Kidney capillary endothelial cell (primary cell): ENCODE measurements around the gene KCNAB2.

Source experiments
- DNase-seq: peaks from one replicate; pipeline ENCODE4 v3.0.0-alpha.2; 2018; ENCODE audit warnings: low spot score

Gene KCNAB2

DNA sequence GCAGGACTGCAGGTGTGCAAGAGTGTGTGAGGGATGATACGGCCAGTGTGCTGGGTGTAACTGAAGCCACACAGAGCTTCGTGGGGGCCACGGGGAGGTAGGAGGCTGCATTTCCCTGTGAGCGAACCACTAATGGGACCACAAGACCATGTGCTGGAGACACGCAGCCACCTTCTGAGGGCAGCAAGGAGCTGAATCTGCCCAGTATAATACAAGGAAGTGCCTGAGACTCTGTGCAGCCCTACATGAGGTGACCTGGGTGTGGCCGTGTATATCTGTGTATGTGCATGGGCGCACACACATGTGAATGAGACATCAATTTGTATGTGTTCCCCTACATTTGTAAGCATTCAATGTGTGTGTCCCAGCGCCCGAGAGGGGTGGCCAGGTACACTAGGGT lies 83.6 kb downstream of the KCNAB2 start:
- no peak for DNase-seq

DNA sequence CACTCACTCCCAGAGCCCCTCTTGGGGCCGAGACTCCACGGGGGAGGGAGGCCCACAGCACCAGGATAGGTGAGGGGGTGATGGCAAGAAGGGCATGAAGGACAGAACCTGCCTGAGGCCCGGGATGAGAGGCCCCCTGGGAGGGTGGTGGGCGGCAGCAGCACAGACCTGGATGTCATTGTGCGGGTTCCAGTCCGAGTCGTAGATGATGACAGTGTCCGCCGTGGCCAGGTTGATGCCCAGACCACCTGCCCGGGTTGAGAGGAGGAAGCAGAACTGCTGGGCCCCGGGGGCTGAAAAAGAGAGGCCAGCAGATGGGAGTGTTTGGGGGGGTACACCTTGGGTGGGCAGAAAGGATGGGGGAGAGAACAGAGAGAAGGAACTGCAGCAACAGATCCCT lies 84.3 kb downstream of the KCNAB2 start:
- DNase-seq: no peak

DNA sequence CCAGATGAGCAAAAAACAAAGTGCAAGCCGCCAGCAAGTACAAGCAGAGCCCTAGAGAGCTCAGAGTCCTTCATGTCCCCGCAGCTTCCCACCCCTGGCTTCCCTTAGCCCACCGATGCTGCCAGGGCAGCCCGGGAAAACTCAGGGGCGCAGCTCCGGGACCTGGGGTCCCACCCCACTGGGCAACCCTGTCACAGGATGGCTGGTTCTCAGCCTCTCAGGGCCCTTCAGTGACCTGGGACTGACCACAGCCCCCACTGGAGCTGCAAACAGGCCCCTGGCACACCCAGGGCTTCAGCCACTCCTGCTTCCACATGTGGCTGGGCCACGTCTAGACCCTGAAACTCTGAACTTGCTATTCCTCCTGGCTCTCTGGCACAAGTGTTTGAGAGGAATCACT lies 84.9 kb downstream of the KCNAB2 start:
- DNase-seq: no peak

DNA sequence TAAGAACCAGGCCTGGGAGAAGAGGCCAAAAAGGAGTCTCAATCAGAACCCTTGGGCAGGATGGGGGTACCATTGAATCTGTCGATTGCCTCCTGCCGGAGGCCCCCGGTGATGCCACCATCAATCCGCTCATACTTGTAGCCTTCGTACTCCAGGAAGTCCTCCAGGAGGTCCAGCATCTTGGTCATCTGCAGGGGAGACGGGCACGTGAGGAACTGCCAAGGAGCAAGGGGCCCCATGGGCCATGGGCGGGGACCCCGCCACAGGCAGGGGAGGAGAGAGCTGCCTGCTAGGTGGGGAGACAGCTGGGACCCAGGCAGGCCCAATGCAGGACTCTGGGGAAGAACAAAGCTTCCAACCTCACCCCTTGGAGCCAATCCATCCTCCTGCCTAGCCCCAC lies 85.9 kb downstream of the KCNAB2 start:
- no peak for DNase-seq

DNA sequence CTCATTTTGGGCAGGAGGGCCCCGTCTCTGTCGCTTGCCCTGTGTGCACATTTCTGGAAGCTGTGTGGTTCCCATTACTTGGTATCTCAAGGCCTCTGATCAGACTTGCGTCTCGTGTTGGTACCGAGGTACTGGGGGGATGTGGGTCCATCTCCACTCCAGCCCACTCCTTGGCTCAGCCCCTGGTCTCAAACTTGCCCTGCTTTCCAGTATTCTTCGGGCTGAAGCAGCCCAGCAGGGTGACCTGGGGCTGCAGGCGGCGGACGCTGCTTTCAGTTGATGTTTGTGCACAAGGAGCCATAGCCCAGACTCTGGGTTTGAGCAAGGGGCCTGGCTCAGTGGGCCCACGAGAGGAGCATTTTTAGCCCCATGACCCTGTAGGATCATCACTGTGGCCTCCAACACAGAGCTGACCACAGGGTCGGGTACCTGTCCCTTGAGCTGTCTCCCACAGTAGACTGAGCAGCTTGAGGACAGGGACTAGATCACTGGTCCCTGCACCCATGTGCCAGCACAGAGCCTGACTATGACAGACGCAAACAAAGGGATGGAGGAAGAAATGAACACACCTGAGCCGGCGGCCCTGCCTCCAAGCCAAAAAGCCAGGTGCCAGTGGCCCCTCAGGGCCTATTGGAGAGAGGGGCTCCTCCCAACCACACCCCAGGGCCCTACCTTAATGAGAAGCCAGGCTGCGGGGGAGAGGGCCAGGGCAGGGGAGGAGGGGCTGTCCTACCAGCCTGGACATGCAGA lies 87.6 kb downstream of the KCNAB2 start:
- DNase-seq: no peak

DNA sequence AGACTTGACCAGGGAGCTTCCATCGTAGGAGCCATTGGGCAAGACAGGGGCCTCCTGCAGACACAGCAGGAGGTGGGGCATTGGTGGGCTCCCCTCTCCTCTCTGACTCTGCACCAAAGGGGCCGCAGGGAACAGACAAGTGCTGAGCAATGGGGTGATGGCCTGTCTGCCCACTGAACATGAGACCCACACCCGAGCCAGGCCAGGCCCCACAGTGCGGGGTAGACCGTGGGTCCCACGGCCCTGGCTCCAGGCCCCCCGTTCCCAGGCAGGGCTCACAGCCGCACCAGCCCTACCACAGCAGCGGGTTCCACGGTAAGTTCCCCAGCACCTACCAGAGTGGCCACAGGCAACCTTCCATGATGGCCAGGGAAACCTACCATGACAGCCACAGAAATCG lies 88.5 kb downstream of the KCNAB2 start:
- DNase-seq: no peak

DNA sequence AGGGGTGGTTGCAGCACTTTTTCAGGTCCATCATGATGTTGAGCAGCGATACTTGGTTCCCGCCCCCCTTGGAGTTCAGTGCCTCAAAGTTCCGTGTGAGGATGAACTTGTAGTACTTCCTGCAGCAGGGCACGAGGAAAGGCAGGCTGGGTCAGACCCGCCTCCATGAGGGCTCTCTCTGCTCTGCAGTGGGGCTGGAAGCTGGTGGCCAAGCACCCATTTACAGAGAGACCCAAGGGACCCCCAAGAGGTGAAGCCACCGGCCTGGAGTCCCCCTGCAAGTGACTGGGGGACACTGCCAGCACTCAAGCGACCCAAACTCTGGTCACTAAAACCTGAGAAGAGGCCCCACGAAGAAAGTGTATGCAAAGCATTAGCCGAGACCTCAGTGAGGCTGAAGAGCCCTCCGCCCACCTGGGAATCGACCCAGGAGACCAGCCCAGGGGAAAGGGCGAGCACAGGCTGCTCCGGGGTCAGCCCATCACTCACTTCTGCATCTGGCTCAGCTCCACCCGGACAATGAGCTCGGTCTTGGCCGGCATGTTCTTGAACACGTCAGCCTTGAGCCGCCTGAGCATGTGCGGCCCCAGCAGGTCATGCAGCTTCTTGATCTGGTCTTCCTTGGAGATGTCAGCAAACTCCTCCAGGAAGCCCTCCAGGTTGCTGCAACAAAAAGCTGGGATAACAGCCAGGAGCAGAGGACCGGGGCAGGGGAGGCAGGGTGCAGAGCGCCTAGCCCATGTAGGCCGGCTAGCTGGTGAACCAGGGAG lies 89.2 kb downstream of the KCNAB2 start:
- no peak for DNase-seq

DNA sequence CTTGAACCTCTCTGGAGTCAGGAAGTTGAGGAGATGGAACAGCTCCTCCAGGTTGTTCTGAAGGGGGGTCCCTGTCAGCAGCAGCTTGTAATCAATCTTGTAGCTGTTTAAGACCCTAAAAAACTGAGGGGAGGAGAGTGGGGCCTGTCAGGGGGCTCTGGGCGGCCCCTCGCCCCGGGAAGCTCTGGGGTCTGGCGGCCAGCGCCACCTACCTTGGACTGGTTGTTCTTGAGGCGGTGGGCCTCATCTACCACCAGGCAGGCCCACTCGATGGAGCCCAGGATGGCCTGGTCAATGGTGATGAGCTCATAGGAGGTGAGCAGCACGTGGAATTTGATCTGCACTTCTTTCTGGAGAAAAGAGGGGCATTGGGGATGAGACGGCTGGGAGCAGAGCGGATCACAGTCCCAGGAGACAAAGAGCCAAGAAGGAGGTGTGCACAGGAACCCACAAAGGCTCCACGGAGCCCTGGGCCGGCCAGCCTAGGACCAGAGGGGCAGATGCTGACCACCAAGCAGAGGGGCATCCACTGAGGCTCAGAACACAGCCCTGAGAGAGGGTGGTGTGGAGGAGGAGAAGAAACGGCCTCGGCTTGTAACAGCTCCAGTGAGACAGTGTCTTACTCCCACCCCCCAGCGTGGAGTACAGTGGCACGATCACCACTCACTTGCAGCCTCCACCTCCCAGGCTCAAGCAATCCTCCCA lies 91.0 kb downstream of the KCNAB2 start:
- DNase-seq: no peak

DNA sequence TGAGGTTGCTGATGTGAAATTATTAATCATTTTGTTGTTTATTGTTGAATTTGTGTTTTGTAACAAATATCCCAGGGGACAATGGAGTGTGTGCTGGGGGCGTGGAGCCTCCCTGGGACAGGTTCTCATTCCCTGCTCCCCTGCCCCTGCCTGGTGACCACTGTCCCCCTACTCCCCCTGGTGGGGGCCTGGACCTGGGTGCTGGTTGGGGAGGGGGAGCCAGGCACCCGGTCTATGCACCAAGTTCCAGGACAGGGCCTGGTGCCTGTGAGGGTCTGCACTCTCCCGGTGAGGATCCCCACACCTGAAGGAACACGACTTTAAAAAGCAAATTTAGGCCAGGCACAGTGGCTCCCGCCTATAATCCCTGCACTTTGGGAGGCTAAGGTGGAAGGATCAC lies 92.1 kb downstream of the KCNAB2 start:
- DNase-seq: no peak

DNA sequence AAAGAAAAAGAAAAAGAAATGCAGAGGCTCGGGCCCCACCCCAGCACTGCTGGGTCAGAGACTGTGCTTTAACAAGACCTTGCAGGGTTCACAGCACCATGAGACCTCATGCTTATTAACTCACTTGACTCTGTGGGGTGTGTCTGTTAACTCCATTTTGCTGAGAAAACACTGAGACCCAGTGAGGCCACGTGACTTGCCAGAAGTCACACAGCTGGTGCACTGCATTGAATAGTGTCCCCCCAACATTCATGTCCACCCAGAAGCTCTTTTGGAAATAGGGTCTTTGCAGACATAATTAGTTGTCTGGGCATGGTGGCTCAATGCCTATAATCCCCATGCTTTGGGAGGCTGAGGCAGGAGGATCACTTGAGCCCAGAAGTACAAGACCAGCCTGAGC lies 94.7 kb downstream of the KCNAB2 start:
- DNase-seq: no peak

DNA sequence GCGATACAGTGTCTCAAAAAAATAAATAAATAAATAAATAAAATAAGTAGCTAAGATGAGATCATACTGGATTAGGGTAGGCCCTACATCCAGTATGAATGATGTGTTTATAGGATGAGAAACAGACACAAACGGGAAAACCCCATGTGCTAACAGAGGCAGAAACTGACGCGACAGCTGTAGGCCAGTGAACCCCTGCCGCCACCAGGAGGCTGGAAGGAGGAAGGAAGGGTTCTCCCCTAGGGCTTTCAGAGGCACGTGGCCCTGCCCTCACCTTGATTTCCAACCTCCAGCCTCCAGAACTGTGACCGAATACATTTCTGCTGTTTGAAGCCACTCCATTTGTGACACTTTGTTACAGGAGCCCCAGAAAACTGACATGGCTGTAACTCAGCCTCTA lies 95.9 kb downstream of the KCNAB2 start:
- DNase-seq: no peak

DNA sequence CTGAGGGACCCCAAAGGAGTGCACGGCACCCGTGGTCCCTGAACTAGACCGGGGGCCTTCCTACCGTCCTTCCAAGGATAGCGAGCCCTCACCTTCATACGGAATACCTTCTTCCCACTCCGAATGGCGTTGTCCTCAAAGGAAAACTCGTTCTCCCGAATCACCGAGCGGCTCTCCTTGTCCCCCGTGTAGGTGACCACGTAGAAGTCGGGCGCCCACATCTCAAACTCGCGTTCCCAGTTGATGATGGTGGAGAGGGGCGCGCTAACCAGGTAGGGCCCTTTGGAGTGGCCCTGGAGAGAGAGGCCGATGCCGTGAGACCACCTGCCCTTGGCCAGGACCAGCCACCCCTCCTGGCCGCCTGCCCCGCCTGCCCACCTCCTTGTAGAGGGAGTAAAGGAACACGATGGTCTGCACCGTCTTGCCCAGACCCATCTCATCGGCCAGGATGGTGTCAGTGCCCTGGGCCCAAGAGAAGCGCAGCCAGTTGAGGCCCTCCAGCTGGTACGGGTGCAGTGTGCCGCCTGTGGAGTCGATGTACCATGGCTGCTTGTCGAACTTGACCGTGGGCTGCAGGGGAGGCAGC lies 96.4 kb downstream of the KCNAB2 start:
- no peak for DNase-seq

DNA sequence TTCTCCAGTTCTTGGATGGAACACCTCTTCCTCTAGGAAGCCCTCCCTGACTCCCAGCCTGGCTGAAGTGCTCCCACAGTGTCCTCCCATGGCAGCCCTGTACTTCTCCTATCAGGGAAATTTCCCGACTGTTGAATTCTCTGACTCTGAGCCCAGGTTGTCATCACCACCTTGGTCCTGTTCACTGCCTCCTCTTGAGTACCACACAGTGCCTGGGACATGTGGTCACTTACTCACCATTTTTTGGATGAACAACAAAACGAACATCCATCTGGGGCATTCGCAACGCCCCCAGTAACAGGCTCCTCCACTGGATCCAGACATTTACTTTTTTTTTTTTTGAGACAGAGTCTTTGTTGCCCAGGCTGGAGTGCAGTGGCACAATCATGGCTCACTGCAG lies 97.0 kb downstream of the KCNAB2 start:
- no peak for DNase-seq

DNA sequence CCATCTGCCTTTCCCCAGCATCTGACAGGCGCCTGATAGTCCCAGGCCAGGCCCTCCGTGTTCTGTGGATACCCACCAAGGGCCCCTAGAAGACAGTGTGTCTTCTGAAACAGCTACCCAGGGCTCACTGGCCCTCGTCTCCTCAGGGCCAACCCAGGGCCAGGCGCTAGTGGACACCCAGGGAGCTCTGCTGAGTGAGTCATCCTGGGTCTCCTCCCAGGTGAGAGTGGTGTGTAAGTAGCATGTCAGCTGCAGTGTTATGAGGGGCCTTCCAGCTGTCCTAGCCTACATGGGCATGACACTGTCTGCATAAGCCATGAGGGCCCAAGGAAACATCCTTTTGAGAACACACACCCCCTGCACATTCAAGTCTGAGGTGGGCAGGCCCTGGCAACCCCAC lies 97.7 kb downstream of the KCNAB2 start:
- DNase-seq: no peak

DNA sequence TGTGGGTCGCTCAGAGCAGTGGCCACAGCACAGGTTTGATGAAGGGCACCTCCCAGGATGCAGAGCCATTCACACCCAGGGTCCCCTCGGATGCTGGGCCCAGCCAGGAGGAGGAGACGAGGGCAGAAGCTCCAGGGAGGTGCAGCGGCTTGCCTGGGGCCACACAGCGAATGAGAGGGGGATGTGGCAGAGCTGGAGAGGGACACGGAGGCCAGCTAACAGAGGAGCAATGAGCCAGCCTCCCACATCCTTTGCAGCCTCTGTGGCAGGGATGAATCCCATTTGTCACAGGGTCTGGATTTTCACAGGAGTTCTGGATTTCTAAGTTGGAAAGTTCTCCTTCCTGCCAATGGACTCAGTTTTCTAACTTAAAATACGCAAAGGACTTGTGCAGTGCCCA lies 98.5 kb downstream of the KCNAB2 start:
- DNase-seq: no peak

DNA sequence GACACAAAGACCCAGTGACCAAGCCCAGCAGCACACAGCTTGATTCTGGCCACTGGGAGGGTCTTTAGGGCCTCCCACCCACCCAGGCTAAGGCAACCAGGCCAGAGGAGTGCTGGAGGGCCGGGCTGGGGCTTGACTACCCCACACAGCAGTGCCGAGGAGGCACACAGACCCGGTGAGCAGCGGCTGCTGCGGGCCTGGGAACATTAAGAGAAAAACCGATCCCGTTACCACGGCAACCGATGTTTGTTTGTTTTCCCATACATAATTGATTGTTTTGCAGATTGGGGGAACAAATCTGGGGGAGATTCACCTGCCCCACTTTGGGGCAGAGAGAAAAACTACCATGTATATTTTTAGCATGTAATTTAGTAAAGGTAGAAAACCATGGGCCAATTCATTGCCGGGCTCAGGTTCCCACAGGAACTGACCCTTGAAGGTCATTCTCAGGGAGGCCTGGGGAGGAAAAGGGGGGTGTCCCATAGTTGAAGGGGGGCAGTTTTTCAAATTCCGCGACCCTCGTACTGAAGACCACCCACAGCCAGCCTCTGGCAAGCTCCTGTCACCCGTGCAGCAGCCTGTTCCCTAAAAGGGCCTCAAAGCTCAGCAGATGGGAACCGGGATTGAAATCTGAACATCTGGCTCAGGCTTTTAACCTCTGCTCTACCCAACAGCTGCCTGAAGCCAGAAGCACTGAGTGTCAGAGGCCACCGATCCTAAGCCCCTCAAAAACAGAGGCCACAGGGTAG lies 99.1 kb downstream of the KCNAB2 start:
- no peak for DNase-seq

DNA sequence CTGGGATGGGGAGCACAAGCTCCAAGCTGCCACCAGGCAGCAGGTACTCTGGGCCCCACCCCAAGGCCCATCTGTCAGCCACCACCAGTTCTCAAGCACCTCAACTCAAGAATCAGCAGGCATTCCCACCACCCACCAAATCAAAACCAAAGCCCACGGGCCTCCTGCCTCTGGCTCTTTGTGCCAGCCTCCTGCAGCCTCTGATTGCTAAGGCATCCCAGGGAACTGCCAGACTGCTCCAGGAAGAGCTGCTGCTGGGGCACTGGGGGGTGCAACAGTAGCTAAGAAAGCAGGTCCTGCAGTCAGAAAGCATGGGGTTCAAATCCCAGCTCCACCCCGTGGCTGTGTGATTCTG lies 99.7 kb downstream of the KCNAB2 start:
- DNase-seq: no peak

DNA sequence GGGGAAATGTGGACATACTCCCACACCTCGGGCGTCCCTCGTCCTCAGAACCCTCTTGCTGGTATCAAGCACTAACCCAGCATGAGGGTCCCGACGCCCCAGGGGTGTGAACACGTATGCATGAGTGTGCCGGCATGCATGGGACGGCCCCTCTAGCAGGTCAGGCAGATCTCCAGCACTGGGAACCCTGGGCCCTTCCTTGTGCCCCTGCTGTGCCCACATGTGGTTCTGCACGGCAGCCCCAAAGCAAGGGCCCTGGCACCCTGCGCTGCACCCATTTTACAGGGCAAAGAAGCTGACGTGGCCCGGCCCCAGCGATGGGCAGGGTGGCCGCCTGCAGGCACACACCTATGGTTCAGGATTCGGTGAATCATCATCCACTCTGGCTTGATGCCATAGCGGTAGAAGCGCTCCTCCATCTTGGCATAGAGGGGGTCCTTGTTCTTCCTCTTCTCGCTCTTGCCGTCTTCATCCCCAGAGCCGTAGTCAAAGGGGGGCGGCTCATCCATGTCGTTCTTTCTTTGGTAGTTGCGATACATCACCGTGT lies 100.2 kb downstream of the KCNAB2 start:
- DNase-seq: no peak

DNA sequence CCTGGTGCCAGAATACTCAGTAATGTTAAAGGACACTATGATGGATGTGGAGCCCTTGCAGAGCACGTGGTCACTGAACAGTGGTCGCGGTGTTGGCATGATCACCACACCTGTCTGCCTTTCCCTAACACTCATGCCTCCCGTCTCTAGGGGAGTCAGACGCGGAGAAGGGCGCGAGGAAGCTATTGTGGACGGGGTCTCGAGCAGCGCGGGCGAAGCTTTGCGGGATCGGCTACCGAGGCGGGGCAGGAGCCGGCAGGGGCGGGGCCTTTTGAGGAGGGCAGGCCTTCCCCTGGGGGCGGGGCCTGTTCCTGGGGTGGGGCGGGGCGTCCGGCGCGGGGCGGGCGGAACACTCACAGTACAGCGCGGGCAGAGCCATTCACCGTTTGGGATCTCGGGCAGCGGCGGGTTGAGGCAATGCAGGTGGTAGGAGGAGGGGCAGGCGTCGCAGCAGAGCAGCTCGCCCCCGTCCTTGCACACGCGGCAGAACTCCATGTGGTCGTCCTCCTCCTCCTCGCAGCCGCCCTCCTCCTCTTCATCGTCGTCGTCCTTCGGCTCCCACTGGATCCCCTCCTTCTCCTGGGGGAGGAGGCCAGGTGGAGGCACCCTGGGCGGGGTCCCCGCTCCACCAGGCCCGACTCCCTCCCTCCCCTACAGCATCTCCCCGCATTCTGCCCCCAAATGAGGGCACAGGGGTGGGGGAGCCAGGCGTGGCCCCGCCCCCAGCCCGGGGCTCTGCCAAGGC lies 103.0 kb downstream of the KCNAB2 start:
- DNase-seq: peak; percentile 24

DNA sequence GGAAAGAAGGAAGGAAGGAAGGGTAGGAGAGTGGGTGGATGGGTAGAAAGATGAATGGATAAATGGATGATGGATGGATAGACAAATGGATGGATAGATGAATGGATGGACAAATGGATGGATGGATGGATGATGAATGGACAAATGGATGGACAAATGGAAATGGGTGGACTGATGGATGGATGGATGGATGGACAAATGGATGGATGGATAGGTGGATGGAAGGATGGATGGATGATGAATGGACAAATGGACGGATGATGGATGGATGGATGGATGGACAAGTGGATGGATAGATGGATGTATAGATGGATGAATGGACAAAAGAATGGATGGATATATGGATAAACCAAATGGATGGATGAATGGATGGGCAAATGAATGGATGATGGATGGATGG lies 103.9 kb downstream of the KCNAB2 start:
- DNase-seq: no peak
